ENCODE results near the gene SPDYE1.
"Not testable (repeated sequence)": the region's sequence is repeated elsewhere in the genome, so short reads cannot be mapped to it uniquely, and the experiment has no call there.

Gene SPDYE1, protein sequence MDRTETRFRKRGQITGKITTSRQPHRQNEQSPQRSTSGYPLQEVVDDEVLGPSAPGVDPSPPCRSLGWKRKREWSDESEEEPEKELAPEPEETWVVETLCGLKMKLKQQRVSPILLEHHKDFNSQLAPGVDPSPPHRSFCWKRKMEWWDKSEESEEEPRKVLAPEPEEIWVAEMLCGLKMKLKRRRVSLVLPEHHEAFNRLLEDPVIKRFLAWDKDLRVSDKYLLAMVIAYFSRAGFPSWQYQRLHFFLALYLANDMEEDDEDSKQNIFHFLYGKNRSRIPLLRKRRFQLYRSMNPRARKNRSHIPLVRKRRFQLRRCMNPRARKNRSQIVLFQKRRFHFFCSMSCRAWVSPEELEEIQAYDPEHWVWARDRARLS

DNA sequence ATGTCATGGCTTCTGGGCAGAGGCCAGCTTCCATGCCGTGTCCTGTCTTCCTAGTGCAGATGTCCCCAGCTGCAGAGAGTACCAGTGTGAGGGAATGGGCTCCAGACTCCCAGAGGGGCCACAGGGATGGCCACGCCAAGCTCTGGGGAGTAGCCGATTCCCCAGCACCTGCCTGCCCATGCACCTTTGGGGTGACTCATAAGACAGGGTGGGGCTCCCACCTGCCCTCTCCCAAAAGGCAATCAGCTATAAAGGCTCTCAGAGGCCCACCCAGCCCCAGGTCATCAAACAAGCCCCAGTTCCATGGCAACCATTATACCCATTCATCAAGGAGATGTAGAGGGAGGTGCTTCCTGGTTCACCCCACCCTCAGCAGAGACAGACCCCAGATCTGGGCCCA is at the start of gene SPDYE1:
Gene SPDYE1 (plus strand): TSS at position 366 of the 400 bp plus-strand sequence. CDS start 2,053 bp downstream, outside the sequence.
- in situ Hi-C loops (cut with HindIII; ENCODE audit: low sequenced_read_pairs) = not testable (repeated sequence)

DNA sequence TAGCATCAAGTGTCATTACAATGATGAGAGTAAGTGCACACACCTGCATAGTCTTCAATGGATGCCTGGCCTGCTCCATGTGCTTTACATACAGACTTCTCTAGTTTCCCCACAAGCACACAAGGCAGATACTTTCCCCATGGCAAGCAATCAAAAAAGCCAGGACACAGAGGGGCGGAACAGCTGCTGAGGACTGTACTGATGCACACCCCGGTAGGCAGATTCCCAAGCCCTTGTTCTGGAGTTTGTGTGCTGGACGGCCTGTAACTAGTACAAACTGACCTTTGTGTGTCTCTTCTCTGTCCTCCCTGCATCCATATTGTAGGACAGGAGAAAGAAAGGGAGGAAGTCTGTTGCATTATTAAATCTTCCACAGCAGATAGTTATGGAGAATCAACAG is 45.7 kb upstream of the SPDYE1 start:
- in situ Hi-C loops (cut with HindIII; ENCODE audit: low sequenced_read_pairs) = no loop called here

DNA sequence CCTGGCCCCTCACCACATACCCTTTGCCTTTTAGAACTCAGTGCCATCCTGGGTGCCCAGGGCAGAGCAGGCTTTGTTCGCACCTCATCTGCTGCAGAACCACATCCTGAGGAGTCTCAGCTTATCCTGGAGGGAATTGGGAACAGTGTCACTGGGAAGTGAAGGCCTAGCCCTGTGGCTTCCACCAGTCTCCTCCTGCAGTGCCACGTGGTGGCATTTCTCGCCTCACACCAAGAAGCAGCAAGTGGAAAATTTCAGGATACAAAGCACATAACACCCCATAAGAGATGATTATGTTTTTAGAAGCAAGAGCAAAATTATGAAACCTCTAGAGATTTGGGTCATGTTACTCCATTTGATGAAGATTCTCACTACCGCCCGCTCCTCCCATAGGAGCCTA is 44.6 kb upstream of the SPDYE1 start:
- in situ Hi-C loops (cut with HindIII; ENCODE audit: low sequenced_read_pairs) = no loop called here

DNA sequence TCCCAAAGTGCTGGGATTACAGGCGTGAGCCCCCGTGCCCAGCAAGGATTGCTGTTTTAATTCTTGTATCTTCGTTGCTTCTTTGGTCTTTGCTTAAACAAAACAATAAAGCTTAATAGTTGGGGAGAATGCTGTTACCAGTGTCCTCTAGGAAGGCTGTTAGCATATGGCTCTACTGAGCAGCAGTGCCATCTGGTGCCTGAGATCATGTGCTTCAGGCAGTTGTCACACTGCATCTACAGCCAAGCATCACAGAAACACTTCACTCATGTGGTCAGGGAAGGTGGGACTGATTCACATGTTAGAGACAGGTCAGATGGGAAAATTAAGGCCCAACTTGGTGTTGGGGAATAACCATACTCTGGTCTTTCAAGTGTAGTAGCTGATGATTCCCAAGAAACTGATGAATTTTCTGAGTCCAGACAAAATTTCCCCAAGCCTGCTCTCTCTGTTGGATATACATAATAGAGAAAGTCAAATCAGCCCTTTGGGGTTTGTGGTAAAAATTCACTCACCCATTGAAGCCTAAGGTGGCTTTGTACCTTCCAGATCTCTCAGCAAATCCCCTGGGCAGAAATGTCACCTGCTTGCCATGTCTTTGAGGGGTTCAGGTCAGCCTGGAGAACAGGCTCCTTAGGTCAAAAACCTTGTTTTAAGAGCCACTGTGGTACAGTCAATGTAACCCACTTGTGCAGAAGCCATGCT is 43.0 kb upstream of the SPDYE1 start:
- in situ Hi-C loops (cut with HindIII; ENCODE audit: low sequenced_read_pairs) = no loop called here

DNA sequence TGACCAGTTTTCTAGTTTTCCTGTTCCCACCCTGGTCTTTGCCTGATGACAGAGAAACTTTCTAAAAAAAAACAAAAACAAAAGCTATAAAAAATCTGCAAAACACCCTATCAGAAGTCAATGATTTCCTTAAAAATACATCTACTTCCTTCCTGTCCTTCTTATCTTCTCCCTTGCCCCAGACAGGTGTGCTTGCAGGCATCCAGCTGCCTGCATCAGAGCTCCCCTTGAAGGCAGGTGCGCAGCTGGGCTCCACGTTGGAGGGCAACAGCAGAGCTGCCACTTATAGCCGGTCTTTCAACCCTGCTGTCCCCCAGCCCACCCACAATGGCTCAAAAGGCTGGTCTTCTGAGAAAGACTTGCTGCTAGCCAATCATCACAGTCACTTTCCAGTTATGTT is 41.7 kb upstream of the SPDYE1 start:
- in situ Hi-C loops (cut with HindIII; ENCODE audit: low sequenced_read_pairs) = no loop called here

DNA sequence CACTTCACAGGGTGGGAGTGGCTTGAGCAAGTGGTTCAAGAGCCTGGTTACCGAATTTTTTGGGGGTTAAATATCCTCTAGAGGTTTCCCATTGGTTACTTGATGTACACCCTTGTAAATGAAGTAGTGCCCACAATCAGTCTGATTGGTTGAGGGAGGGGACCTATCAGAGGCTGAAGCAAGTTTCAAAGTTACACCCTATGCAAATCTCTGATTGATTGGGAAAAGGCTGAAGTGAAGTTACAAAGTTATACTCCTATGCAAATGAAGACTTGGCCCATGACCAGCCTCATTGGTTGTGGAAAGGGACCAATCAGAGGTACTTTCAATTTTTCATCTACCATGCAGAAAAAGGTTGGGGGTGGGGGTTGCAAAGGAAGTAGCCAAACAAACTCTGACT is 36.8 kb upstream of the SPDYE1 start:
- in situ Hi-C loops (cut with HindIII; ENCODE audit: low sequenced_read_pairs) = no loop called here

DNA sequence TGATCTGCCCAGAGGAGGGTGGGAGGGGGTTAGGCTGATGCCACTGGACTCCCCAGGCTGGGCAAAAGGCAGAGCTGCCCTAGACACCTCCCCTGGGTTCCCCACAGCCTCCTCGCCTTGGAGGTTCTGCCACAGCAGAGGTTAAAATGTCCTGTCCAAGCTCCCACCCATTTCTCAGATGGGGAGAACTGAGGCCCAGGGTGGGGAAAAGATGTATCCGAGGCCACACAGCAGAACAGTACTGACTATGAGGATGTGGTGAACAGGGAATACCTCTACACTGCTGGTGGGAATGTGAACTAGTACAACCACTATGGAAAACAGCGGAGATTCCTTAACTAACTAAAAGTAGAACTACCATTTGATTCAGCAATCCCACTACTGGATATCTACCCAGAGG is 31.3 kb upstream of the SPDYE1 start:
- in situ Hi-C loops (cut with HindIII; ENCODE audit: low sequenced_read_pairs) = not testable (repeated sequence)

DNA sequence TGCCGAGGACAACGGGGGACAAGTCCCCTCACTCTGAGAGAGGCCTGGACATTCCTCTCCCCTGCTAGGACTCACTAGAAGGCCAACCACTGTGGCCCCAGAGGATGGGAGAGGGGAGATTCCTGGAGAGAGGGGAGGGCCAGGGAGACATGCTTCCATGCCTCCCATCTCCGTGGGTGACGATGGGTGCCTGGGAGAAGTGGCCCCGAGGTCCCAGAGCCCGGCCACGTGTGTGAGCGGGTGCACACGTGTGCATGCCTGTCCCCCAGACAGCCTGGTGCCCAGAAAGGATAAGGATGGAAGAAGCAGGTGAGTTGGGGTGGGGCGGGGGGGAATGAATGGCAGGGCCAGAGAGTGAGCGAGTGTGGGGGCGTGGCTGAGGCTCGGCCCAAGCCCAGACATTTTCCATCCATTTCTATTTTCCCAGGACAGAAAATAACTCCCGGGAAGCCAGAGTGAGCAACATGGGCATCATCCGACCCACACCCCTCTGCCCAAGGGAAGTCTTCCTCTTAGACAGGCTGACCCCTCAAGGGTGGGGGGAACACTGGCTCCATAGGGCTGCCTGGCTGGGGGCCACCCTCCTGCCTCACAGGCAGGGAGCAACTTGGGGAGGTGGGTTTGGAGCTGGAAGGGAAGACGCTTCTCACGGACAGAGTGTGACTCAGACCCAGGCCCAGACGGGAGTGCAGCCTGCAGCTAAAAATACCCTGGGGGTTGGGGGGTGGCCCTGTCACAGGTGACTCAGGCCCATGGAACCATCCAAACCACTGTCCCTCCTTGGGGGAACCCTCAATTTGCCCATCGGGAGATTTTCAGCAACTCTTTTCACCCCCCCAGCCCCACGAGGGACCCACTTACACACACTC is 29.3 kb upstream of the SPDYE1 start:
- in situ Hi-C loops (cut with HindIII; ENCODE audit: low sequenced_read_pairs) = not testable (repeated sequence)

DNA sequence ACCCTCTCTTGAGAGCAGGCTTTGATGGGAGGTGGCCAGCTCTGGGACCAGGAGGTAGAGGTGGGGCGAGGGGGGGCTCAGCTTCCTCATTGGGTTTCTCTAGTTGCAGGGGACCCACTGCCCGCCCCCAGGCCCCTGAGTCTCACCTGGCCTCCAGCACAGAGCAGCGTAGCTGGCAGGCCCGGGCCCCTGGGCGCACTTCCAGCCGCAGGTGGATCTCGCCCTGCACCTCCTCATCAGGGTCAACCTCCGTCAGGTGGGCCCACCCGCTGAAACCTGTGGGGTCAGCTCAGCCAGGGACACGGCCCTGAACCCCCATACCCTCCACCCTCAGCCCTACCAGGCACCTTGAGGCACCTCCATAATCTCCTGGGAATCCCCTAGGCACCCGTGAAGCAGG is 28.1 kb upstream of the SPDYE1 start:
- in situ Hi-C loops (cut with HindIII; ENCODE audit: low sequenced_read_pairs) = not testable (repeated sequence)

DNA sequence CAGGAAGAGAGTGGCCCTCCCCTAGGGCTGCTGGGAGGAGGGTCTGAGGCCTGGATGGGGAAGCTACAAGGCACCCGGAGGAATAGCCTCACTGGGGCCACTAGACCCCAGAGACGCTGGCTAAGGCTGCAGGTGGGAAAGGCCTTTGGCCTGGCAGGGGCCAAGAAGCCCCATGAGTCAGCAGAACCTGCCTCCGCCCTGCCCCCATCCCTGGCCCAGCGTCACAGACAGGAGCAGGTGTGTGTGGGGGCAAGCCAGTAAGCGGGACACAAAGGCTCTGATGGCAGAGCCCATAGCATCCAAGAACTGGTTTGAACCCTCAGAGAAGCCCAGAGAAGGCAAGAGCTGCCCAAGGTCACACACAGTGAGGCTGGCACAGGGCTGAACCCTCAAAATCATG is 27.0 kb upstream of the SPDYE1 start:
- in situ Hi-C loops (cut with HindIII; ENCODE audit: low sequenced_read_pairs) = not testable (repeated sequence)

DNA sequence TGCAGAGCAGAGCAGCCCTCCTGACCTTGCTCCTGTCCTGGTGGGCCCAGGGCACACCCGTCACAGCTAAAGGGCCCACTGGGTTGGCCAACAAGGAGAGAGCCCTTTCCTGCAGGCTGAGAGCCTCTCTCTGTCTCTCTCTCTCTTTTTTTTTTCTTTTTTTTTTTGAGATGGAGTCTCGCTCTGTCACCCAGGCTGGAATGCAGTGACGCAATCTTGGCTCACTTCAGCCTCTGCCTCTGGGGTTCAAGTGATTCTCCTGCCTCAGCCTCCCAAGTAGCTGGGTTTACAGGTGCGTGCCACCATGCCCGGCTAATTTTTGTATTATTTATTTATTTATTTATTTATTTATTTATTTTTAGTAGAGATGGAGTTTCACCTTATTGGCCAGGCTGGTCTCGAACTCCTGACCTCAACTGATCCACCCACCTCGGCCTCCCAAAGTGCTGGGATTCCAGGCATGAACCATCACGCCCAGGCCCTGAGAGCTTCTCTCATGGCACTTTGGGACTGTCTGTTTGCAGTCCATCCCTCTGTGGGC is 23.6 kb upstream of the SPDYE1 start:
- in situ Hi-C loops (cut with HindIII; ENCODE audit: low sequenced_read_pairs) = not testable (repeated sequence)

DNA sequence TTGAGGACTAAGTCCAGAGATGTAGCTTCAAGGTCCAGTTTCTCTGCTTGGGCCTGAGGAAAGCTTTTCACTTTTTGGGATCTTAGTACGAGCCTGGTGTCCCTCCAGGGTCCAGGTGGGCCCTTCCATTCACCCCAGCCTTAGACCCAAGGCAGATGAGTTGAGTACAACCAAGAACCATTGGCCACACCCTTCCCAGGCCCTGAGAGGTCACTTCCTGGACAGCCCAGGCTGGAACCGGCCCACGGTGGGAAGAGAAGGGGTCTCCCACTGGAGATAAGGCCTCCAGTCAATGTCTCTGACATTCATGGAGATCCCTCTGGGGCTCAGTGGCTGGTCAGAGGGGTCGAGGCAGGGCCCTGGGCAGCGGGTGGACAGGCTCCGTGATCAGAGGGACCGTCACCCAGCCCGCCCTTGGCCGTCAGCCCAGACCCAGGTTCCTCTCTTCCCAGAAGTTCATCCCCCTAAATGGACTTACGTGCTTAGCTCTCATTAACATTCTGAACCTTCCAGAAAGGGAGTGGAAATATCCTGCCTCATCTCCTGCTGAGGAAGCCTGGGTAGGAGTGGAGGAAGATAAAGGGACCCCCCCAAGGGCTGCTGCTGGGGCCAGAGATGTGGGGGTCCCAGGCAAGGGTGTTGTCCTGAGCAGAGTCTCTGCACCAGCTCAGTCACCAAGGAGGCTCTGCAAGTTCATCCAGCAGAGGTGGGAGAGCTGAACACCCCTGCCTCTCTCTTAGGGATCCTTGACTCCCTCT is 22.8 kb upstream of the SPDYE1 start:
- in situ Hi-C loops (cut with HindIII; ENCODE audit: low sequenced_read_pairs) = not testable (repeated sequence)

DNA sequence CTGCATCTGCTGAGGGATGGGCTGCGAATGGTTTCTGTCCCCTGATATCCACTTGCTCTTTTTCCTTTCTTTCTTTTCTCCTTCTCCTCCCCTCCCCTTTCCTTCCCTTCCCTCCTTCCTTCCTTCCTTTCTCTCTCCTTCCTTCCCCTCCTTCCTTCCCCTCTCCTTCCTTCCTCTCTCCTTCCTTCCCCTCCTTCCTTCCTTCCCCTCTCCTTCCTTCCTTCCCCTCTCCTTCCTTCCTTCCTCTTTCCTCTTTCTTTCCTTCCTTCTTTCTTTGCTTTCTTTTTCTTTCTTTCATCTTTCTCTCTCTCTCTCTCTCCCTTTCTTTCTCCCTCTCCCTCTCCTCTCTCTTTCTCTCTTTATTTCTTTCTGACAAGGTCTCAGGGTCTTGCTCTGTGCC is 20.2 kb upstream of the SPDYE1 start:
- in situ Hi-C loops (cut with HindIII; ENCODE audit: low sequenced_read_pairs) = no loop called here

DNA sequence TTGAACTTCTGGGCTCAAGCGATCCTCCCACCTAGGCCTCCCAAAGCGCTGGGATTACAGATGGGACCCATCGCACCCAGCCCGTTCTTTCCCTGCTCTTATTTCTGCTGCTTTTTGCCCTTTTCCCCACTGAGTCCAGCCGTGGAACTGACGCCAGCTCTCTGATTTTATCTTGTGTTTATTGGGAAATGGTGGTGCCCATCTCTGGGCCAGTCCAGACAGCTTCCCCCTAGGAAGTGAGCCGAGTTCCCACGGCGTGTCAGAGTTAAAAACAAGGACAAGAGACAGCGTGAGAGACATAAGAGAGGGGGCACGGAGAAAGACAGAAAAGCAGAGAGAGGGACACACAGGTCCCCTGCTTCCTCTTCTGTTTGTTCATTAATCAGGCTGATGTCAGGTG is 19.6 kb upstream of the SPDYE1 start:
- in situ Hi-C loops (cut with HindIII; ENCODE audit: low sequenced_read_pairs) = not testable (repeated sequence)

DNA sequence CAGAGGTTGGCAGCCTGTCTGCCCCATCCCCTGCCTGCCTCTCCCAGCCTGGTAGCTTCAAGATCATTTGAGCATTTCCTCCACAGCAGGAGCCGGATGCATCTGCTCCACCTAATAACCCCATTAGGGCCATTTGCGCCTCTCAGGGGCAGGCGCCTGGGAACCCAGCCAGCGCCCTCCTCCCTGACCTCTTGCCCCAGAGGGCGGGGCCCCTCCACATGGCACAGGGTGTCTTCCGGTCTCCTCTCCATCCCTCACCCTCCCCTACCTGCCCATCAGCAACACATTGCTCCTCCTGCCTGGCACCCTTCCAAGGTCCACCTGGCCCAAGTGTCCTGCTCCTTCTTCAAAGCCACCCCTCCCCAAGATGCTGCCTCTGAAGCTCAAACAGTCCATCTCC is 14.8 kb upstream of the SPDYE1 start:
- in situ Hi-C loops (cut with HindIII; ENCODE audit: low sequenced_read_pairs) = not testable (repeated sequence)

DNA sequence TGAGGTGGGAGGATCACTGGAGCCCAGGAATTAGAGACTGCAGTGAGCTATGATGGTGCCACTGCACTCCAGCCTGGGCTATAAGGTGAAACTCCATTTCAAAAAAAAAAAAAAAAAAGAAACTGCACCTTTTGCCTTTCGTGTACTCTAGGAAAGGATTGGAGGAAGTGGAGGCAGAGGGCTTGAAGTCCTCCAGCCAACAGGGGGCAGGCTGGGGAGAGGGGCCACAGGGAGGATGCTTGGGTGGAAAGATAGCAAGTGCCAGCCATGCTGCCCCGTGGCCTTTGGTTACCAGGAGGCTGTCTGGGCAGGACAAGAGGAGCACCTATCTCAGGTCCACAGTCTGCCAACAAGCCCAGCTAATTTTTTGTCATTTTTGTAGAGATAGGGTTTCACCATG is 14.0 kb upstream of the SPDYE1 start:
- in situ Hi-C loops (cut with HindIII; ENCODE audit: low sequenced_read_pairs) = not testable (repeated sequence)

DNA sequence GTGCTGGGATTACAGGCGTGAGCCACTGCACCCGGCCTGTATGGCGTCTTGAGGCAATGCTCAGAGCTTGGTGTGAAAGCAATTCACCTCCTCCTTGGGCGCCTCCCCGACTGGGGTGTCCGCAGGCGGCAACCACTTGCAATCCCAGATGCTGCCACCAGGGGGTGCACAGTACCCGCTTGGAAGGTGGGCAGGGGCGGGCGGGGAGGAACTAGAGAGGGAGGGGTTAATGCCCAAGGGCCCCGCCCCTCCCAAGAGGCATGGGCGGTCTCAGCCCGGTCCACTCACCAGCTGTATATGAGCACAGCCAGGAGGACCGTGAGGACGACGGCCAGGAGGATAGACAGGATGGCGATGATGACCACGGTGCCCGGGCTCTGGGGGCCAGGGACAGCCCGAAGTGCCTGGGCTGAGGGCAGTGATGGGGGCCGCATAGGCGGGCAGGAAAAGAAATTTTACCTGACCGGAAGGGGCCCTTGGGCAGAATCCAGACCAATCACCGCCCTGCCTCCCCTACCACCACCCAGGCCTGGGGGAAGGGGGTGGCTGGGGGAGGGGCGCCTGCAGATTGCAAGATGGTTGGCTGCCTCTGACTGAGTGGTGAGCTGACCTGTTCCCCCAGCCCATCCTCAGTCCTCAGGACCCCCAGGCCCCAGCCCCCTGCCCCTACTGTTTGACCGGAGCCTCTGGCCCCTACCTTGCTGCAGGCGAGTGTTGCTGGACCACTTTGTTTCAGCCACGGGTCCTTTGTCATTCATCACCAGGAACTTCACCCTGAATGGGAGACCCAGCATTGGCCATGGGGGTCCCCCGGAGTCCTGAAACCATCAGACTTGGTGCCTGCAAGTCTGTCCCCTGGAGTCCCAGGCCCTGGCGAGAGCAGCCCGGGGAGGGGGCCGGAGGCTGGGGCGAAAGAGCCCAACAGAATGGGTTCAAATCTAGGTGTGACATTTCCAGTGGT is 11.5 kb upstream of the SPDYE1 start:
- in situ Hi-C loops (cut with HindIII; ENCODE audit: low sequenced_read_pairs) = not testable (repeated sequence)

DNA sequence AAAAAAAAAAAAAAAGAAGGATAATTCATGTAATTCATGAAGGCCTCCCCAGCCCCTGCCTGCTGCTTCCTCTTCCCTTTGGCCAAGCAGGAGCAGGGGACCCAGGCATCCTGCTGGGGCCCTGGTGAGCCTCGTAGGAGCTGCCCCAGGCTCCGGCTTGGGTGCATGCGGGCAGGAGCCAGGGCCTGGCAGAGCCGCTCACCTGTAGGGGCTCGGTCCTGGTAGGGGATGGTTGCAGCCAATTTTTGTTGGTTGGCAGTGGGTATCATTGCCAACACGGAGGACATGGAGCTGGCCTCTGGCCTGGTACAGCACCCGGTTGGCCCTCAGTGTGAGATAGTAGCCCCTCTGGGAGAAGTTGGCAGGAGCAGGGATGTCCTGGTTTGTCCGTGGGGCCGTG is 10.2 kb upstream of the SPDYE1 start:
- in situ Hi-C loops (cut with HindIII; ENCODE audit: low sequenced_read_pairs) = not testable (repeated sequence)

DNA sequence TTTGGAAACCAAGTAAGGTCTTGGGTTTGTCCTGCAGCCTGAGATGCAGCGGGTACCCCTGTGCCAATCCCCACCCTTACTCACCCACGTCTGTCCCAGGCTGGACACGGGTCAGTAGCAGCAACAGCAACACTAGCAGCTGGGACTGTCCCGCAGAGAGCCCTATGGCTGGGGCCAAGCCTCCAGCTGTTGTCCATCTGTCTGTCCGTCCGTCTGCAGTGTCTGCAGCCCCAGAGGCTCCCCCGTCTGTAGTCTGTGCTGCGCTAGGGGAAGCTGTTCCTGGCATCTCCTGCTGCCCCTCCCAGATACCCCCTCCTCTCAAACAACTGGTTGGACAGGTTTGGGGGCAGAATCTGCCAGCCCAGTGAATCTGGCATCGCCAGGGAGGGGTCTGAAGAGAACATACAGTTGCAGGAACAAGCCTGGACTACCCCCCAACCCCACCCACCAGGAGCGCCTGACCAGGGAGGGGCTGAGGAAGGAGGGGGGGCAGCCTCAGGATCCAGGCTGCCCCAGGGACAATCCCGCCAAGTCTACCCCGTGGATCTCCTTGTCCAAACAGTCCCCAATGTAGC is 7.6 kb upstream of the SPDYE1 start:
- in situ Hi-C loops (cut with HindIII; ENCODE audit: low sequenced_read_pairs) = not testable (repeated sequence)
